K562 (cell line): ENCODE results near the gene OLFML2B. TPM values are rescaled to one million over a fixed set of nuclear protein-coding genes. Genes with fewer than 3 reads are reported as not detected.

Experiments used
- CHCHD3 ChIP-seq: fragments of 250-450 bp; sonication (Bioruptor Pico); IDR thresholded peaks from 2 replicates; pipeline ENCODE4 v2.1.2; 2022; ENCODE audit warnings: mild to moderate bottlenecking
- MEF2A ChIP-seq: IDR thresholded peaks from 2 replicates; pipeline ENCODE4 v1.6.1; 2011; ENCODE audit warnings: low read depth, mild to moderate bottlenecking, low read length, moderate library complexity; ENCODE audit not compliant: control insufficient read depth
- NELFE ChIP-seq: IDR thresholded peaks from 2 replicates; pipeline ENCODE4 v1.6.1; 2011; ENCODE audit warnings: mild to moderate bottlenecking; ENCODE audit not compliant: insufficient read depth, insufficient read length
- NR2C1 ChIP-seq, 2 experiments: fragments of 450-650 bp; IDR thresholded peaks; 2 replicates each; pipeline ENCODE4 v1.6.1; 2017; ENCODE audit warnings: mild to moderate bottlenecking in 2 of 2, antibody characterized with exemption in 1 of 2, inconsistent platforms in 1 of 2, missing compliant biosample characterization in 1 of 2, missing genetic modification characterization in 1 of 2
- POLR2A ChIP-seq: fragments of 450-650 bp; conservative IDR thresholded peaks from 2 replicates; pipeline ENCODE4 v1.6.1; 2016
- PTBP1 ChIP-seq: fragments of 200-400 bp; formaldehyde crosslinking; IDR thresholded peaks from 2 replicates; pipeline ENCODE4 v1.6.1; 2017; ENCODE audit warnings: low read depth, low read length
- ZNF133 ChIP-seq: fragments of 250-450 bp; sonication (Bioruptor Pico); IDR thresholded peaks from 2 replicates; pipeline ENCODE4 v1.4.0; 2020; ENCODE audit warnings: mild to moderate bottlenecking
- ZNF785 ChIP-seq: fragments of 250-450 bp; sonication (Bioruptor Pico); IDR thresholded peaks from 2 replicates; pipeline ENCODE4 v1.4.0; 2020; ENCODE audit warnings: mild to moderate bottlenecking
- polyA plus RNA-seq, 8 experiments: library from polyadenylated mRNA; depleted of rRNA in 4 of 8; stranded (reverse) in 5 of 8; unstranded in 3 of 8; fragments of >200 nt; fragmentation: Nextera tagmentation in 2 of 8; fragmentation: Illumina TruSeq in 1 of 8; extraction: Ambion mirVana in 2 of 8; extraction: Trizol in 1 of 8; gene quantifications; 2 replicates each; pipeline versions ENCODE4 v1.2.1 to v1.2.3, GENCODE V29; 2011 to 2014; ENCODE audit warnings: inconsistent platforms in 1 of 8, missing spikeins in 1 of 8
- total RNA-seq, 7 experiments: library from RNA; depleted of rRNA in 6 of 7; stranded (reverse); fragments of >200 nt in 6 of 7; fragmentation: Illumina TruSeq in 2 of 7; extraction: Trizol in 2 of 7; gene quantifications; 2 replicates each; pipeline versions ENCODE4 v1.2.1 to v1.2.3, GENCODE V29; 2011 to 2021; ENCODE audit warnings: low replicate concordance in 1 of 7
- TF ChIP-seq, protein P1 (sequence below), 2 experiments: fragments of 450-650 bp; formaldehyde crosslinking in 1 of 2; IDR thresholded peaks; 2 replicates each; pipeline versions ENCODE4 v1.4.0 to v1.6.1; 2014 to 2020; ENCODE audit warnings: mild to moderate bottlenecking in 2 of 2, borderline replicate concordance in 1 of 2, low read depth in 1 of 2
- TF ChIP-seq, protein P2 (sequence below): fragments of 250-450 bp; sonication (Bioruptor Pico); IDR thresholded peaks from 2 replicates; pipeline ENCODE4 v1.8.0; 2022; ENCODE audit warnings: moderate library complexity, mild to moderate bottlenecking, inconsistent platforms

The OLFML2B gene
- total and polyA plus RNA-seq, 9 of the 15 experiments (the other 6 are each of a cell fraction or from before 2014, with no cell fraction given) = not detected

DNA sequence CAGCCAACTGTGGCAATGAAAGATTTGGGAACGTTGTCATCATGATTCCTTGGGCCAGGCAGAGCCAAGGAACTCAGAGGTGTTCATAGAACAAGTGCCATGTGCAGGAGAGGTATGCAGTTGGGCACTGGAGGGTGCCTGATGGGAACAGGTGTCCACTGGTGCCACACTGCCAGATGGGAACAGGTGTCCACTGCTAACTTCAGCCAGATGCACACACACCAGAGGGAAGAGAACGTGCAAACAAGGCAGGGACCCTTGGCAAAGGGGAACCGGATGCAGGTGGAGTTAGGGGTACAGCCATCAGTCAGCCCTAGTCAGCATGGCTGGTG is 13.5 kb downstream of the OLFML2B start (continued):
- TF ChIP-seq, protein P1, sequence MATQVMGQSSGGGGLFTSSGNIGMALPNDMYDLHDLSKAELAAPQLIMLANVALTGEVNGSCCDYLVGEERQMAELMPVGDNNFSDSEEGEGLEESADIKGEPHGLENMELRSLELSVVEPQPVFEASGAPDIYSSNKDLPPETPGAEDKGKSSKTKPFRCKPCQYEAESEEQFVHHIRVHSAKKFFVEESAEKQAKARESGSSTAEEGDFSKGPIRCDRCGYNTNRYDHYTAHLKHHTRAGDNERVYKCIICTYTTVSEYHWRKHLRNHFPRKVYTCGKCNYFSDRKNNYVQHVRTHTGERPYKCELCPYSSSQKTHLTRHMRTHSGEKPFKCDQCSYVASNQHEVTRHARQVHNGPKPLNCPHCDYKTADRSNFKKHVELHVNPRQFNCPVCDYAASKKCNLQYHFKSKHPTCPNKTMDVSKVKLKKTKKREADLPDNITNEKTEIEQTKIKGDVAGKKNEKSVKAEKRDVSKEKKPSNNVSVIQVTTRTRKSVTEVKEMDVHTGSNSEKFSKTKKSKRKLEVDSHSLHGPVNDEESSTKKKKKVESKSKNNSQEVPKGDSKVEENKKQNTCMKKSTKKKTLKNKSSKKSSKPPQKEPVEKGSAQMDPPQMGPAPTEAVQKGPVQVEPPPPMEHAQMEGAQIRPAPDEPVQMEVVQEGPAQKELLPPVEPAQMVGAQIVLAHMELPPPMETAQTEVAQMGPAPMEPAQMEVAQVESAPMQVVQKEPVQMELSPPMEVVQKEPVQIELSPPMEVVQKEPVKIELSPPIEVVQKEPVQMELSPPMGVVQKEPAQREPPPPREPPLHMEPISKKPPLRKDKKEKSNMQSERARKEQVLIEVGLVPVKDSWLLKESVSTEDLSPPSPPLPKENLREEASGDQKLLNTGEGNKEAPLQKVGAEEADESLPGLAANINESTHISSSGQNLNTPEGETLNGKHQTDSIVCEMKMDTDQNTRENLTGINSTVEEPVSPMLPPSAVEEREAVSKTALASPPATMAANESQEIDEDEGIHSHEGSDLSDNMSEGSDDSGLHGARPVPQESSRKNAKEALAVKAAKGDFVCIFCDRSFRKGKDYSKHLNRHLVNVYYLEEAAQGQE (IDR thresholded peaks at IDR 0.05; ENCODE audit: borderline replicate concordance) = no peak
- TF ChIP-seq, protein P1 (CRISPR knock-in tag; IDR thresholded peaks at IDR 0.05; ENCODE audit: low read depth) = no peak
- no peak for TF ChIP-seq ZNF785
- no peak for TF ChIP-seq PTBP1
- TF ChIP-seq MEF2A = no peak
- TF ChIP-seq CHCHD3 (CRISPR knock-in tag) = no peak
- no peak for TF ChIP-seq NELFE
- TF ChIP-seq POLR2A = no peak
- TF ChIP-seq, protein P2, sequence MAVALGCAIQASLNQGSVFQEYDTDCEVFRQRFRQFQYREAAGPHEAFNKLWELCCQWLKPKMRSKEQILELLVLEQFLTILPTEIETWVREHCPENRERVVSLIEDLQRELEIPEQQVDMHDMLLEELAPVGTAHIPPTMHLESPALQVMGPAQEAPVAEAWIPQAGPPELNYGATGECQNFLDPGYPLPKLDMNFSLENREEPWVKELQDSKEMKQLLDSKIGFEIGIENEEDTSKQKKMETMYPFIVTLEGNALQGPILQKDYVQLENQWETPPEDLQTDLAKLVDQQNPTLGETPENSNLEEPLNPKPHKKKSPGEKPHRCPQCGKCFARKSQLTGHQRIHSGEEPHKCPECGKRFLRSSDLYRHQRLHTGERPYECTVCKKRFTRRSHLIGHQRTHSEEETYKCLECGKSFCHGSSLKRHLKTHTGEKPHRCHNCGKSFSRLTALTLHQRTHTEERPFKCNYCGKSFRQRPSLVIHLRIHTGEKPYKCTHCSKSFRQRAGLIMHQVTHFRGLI = no peak
- TF ChIP-seq NR2C1 (IDR thresholded peaks at IDR 0.05) = no peak
- TF ChIP-seq NR2C1 (tag; IDR thresholded peaks at IDR 0.05) = no peak
- TF ChIP-seq ZNF133 = no peak
- TF ChIP-seq, all 486 proteins: peak for 0
